ENCODE measurements around the gene FARP1. TPM values are rescaled to one million over a fixed set of nuclear protein-coding genes. Genes with fewer than 3 reads are reported as not detected.
"Not testable (repeated sequence)": the region's sequence is repeated elsewhere in the genome, so short reads cannot be mapped to it uniquely, and the experiment has no call there.

The FARP1 gene
- total RNA-seq, 6 experiments from 2014 or later: 44.9 to 104 (median 80.0) TPM

- peaks cover 0 to 8% (median under 1%) of the 10 kb centered on the region in 4 donors for H3K36me3 ChIP-seq
- no peak for DNase-seq
- H3K4me1 ChIP-seq: no peaks in the 10 kb centered on the region
- TF ChIP-seq POLR2A (IDR thresholded peaks at IDR 0.05) (no peak), CTCF (IDR thresholded peaks at IDR 0.05) (no peak)
- no peak for ATAC-seq
- 80% methylated on average over 1 of the region's 2 CpGs for WGBS (ENCODE audit: insufficient coverage, low coverage, low lambda C conversion rate, missing lambda C conversion rate)
- no peaks in the 10 kb centered on the region for H3K9me3 ChIP-seq
- H3K27ac ChIP-seq: no peak overlapping the region
- H3K27me3 ChIP-seq: no peaks in the 10 kb centered on the region
- H3K4me3 ChIP-seq: no peak overlapping the region
- intact Hi-C loops (cut with DNase I): no loop called here
These were observed 223.1 kb downstream of the FARP1 start for GRCh38 chr13:98366010-98366409.

- no peaks in the 10 kb centered on the region for H3K9me3 ChIP-seq
- intact Hi-C loops (cut with DNase I): no loop called here
These were observed 223.5 kb downstream of the FARP1 start for GRCh38 chr13:98366443-98366842.

GRCh38 chr13:98366959-98367358, 224.1 kb downstream of the FARP1 start:
- Histone ChIP-seq H3K27me3 (no peaks in the 10 kb centered on the region), H3K4me1 (no peaks in the 10 kb centered on the region), H3K27ac (no peak overlapping the region), H3K4me3 (no peak overlapping the region), H3K9me3 (no peaks in the 10 kb centered on the region), H3K36me3 (peaks cover 0 to 8% (median under 1%) of the 10 kb centered on the region in 4 donors)
- WGBS (ENCODE audit: insufficient coverage, low coverage, low lambda C conversion rate, missing lambda C conversion rate): 92% methylated on average over 2 of the region's 4 CpGs
- ATAC-seq (no peak), DNase-seq (no peak)
- TF ChIP-seq CTCF (IDR thresholded peaks at IDR 0.05): no peak
- no peak for TF ChIP-seq POLR2A (IDR thresholded peaks at IDR 0.05)
- intact Hi-C loops (cut with DNase I): no loop called here

More at GRCh38 chr13:98366443-98366842, 223.5 kb downstream of the FARP1 start:
- DNase-seq (no peak), ATAC-seq (no peak)
- no peak overlapping the region for H3K4me3 ChIP-seq
- peaks cover 0 to 8% (median under 1%) of the 10 kb centered on the region in 4 donors for H3K36me3 ChIP-seq
- TF ChIP-seq POLR2A (IDR thresholded peaks at IDR 0.05) (no peak), CTCF (IDR thresholded peaks at IDR 0.05) (no peak)
- no peaks in the 10 kb centered on the region for H3K4me1 ChIP-seq
- 87% methylated on average over 4 of the region's 7 CpGs for WGBS (ENCODE audit: insufficient coverage, low coverage, low lambda C conversion rate, missing lambda C conversion rate)
- H3K27me3 ChIP-seq: no peaks in the 10 kb centered on the region
- no peak overlapping the region for H3K27ac ChIP-seq

- DNase-seq: no peak
- 56% methylated on average over 2 of the region's 2 CpGs for WGBS (ENCODE audit: insufficient coverage, low coverage, low lambda C conversion rate, missing lambda C conversion rate)
These were observed 225.1 kb downstream of the FARP1 start for GRCh38 chr13:98368019-98368418.

GRCh38 chr13:98369520-98369919, 226.6 kb downstream of the FARP1 start:
- H3K27ac ChIP-seq; H3K4me3 ChIP-seq; H3K27me3 ChIP-seq; ATAC-seq; H3K36me3 ChIP-seq; DNase-seq; H3K9me3 ChIP-seq; intact Hi-C loops (cut with DNase I); H3K4me1 ChIP-seq: not testable (repeated sequence)
- 92% methylated on average over 1 of the region's 2 CpGs for WGBS (ENCODE audit: insufficient coverage, low coverage, low lambda C conversion rate, missing lambda C conversion rate)

More at GRCh38 chr13:98368019-98368418, 225.1 kb downstream of the FARP1 start:
- Histone ChIP-seq H3K4me3 (no peak overlapping the region), H3K27me3 (no peaks in the 10 kb centered on the region), H3K27ac (no peak overlapping the region), H3K36me3 (peaks cover 0 to 8% (median under 1%) of the 10 kb centered on the region in 4 donors), H3K4me1 (no peaks in the 10 kb centered on the region), H3K9me3 (no peaks in the 10 kb centered on the region)
- intact Hi-C loops (cut with DNase I): no loop called here
- TF ChIP-seq POLR2A (IDR thresholded peaks at IDR 0.05): no peak
- no peak for TF ChIP-seq CTCF (IDR thresholded peaks at IDR 0.05)
- ATAC-seq: peak; percentile 38 to 59 (median 46)
